K562 (cell line): ENCODE results near the gene POLG. TPM values are rescaled to one million over a fixed set of nuclear protein-coding genes. Genes with fewer than 3 reads are reported as not detected.

Experiments used
- ATAC-seq: fragments of 200-7000 bp; cut with Tn5 transposase; 3 replicates; pipeline ENCODE4 v1.9.1; 2020; ENCODE audit warnings: moderate library complexity
- BruUV-seq: library from RNA; stranded (reverse); fragments of 400-500 nt; replicated peaks from 2 replicates; lab custom pipeline; 2021; lab: Mats Ljungman, UMichigan
- CTCF ChIA-PET: fragments of 300-600 bp; formaldehyde crosslinking; extraction: SDS; loops from one replicate; lab custom pipeline; 2021; ENCODE audit warnings: low intra/inter-chr PET ratio; lab: Yijun Ruan, JAX
- POLR2A ChIA-PET: fragments of 300-600, 350-650 bp; sonication (Branson Sonifier 250); formaldehyde crosslinking; extraction: SDS; loops from one replicate; lab custom pipeline; 2021; ENCODE audit warnings: antibody characterized with exemption, inconsistent platforms; lab: Yijun Ruan, JAX
- DNase-seq, 4 experiments: peaks; one replicate each; pipeline versions ENCODE4 v3.0.0 to v3.0.0-alpha.2; 2011 to 2018; ENCODE audit warnings: low spot score in 3 of 4, mixed read lengths in 3 of 4; ENCODE audit errors: extremely low read depth in 1 of 4
- FAIRE-seq: peaks from 2 replicates; lab custom pipeline; 2011; peaks lifted over from hg19 to GRCh38; lab: Jason Lieb, UNC
- H2AFZ ChIP-seq: 2 replicates; pipeline ENCODE4 v1.6.0; 2011; ENCODE audit warnings: low read depth, low read length, control low read depth, inconsistent platforms
- H3K27ac ChIP-seq: fragments of 200-600 bp; 3 replicates; pipeline ENCODE4 v1.8.0; 2011; ENCODE audit warnings: low read depth, mild to moderate bottlenecking, control low read depth, inconsistent platforms, low read length, moderate library complexity, mixed read lengths; ENCODE audit errors: extremely low read depth
- H3K27me3 ChIP-seq, 2 experiments: fragments of 300-600 bp in 1 of 2; 2 replicates in 1 of 2; 3 replicates in 1 of 2; pipeline versions ENCODE4 v1.6.0 to v1.8.0; 2011; ENCODE audit warnings: inconsistent platforms in 2 of 2, low read length in 2 of 2, mild to moderate bottlenecking in 1 of 2, mixed read lengths in 1 of 2, moderate library complexity in 1 of 2; ENCODE audit not compliant: control insufficient read depth in 2 of 2, insufficient read depth in 2 of 2
- H3K36me3 ChIP-seq: fragments of 300-600 bp; 3 replicates; pipeline ENCODE4 v1.8.0; 2011; ENCODE audit warnings: mild to moderate bottlenecking, low read length, inconsistent platforms; ENCODE audit not compliant: control insufficient read depth, insufficient read depth
- H3K4me1 ChIP-seq, 2 experiments: fragments of 200-600 bp in 1 of 2; replicated peaks in 1 of 2; 2 replicates in 1 of 2; 3 replicates in 1 of 2; pipeline versions ENCODE4 v1.5.1 to v1.8.0; 2011; ENCODE audit warnings: inconsistent platforms in 2 of 2, low read length in 2 of 2, mild to moderate bottlenecking in 1 of 2, mixed read lengths in 1 of 2, moderate library complexity in 1 of 2; ENCODE audit not compliant: control insufficient read depth in 2 of 2, insufficient read depth in 2 of 2
- H3K4me2 ChIP-seq: 2 replicates; pipeline ENCODE4 v1.6.1; 2011; ENCODE audit warnings: low read length, control low read depth, inconsistent platforms, mixed read lengths; ENCODE audit not compliant: insufficient read depth
- H3K4me3 ChIP-seq: fragments of 200-600 bp; sonication (generic), shearing (Covaris generic); 2 replicates; pipeline ENCODE4 v1.5.1; 2016; ENCODE audit warnings: control low read depth, inconsistent platforms
- H3K79me2 ChIP-seq: fragments of 200-600 bp; 3 replicates; pipeline ENCODE4 v1.8.0; 2011; ENCODE audit warnings: low read length, inconsistent platforms; ENCODE audit not compliant: control insufficient read depth, insufficient read depth
- H3K9ac ChIP-seq, 2 experiments: 2 replicates each; pipeline versions ENCODE4 v1.6.0 to v1.6.1; 2011; ENCODE audit warnings: low read depth in 2 of 2, low read length in 2 of 2, control low read depth in 1 of 2, inconsistent platforms in 1 of 2, mild to moderate bottlenecking in 1 of 2, mixed read lengths in 1 of 2; ENCODE audit not compliant: insufficient read depth in 1 of 2
- H3K9me1 ChIP-seq: one replicate; pipeline ENCODE4 v1.6.0; 2011; ENCODE audit warnings: inconsistent platforms, mild to moderate bottlenecking, low read length, moderate library complexity; ENCODE audit not compliant: control insufficient read depth, insufficient read depth
- H3K9me3 ChIP-seq: replicated peaks from 2 replicates; pipeline ENCODE4 v1.5.1; 2011; ENCODE audit warnings: low read depth, low read length, inconsistent platforms; ENCODE audit not compliant: control insufficient read depth, insufficient read depth
- H4K20me1 ChIP-seq: replicated peaks from 2 replicates; pipeline ENCODE4 v1.6.1; 2011; ENCODE audit warnings: low read length, inconsistent platforms, mixed read lengths; ENCODE audit not compliant: control insufficient read depth, insufficient read depth
- HDAC6 ChIP-seq: IDR thresholded peaks from 2 replicates; pipeline ENCODE4 v1.6.1; 2012; ENCODE audit warnings: low read depth, mild to moderate bottlenecking, control low read depth, inconsistent platforms, low read length, moderate library complexity
- POLR2G ChIP-seq: fragments of 200-400 bp; formaldehyde crosslinking; IDR thresholded peaks from 2 replicates; pipeline ENCODE4 v1.6.1; 2017; ENCODE audit warnings: low read depth, mild to moderate bottlenecking, antibody characterized with exemption, low read length, moderate library complexity
- WGBS: fragments of 100-300 bp; shearing (Covaris generic); methylation state at CpG from one replicate; pipeline ENCODE4 v1.1.6; 2016; ENCODE audit warnings: low coverage, mixed read lengths; ENCODE audit not compliant: insufficient coverage; ENCODE audit errors: missing lambda C conversion rate; 5-methylcytosine and 5-hydroxymethylcytosine counted together
- in situ Hi-C: fragments of 300-500 bp; cut with MboI; formaldehyde crosslinking; loops from 4 replicates; pipeline ENCODE4 v1.15.0; 2018; ENCODE audit warnings: inconsistent platforms, mixed read lengths
- intact Hi-C: fragments of 100-400 bp; cut with micrococcal nuclease; formaldehyde crosslinking; loops from 2 replicates; pipeline ENCODE4 v1.14.2; 2022
- polyA plus RNA-seq, 8 experiments: library from polyadenylated mRNA; depleted of rRNA in 4 of 8; stranded (reverse) in 5 of 8; unstranded in 3 of 8; fragments of >200 nt; fragmentation: Nextera tagmentation in 2 of 8; fragmentation: Illumina TruSeq in 1 of 8; extraction: Ambion mirVana in 2 of 8; extraction: Trizol in 1 of 8; gene quantifications; 2 replicates each; pipeline versions ENCODE4 v1.2.1 to v1.2.3, GENCODE V29; 2011 to 2014; ENCODE audit warnings: inconsistent platforms in 1 of 8, missing spikeins in 1 of 8
- total RNA-seq, 7 experiments: library from RNA; depleted of rRNA in 6 of 7; stranded (reverse); fragments of >200 nt in 6 of 7; fragmentation: Illumina TruSeq in 2 of 7; extraction: Trizol in 2 of 7; gene quantifications; 2 replicates each; pipeline versions ENCODE4 v1.2.1 to v1.2.3, GENCODE V29; 2011 to 2021; ENCODE audit warnings: low replicate concordance in 1 of 7
- TF ChIP-seq, protein P1 (sequence below): fragments of 250-450 bp; sonication (Bioruptor Pico); IDR thresholded peaks from 2 replicates; pipeline ENCODE4 v1.4.0; 2020; ENCODE audit warnings: mild to moderate bottlenecking, moderate library complexity

Gene POLG
- total and polyA plus RNA-seq, 9 of the 15 experiments (the other 6 are each of a cell fraction or from before 2014, with no cell fraction given) = 15.2 to 83.8 (median 38.6) TPM

DNA sequence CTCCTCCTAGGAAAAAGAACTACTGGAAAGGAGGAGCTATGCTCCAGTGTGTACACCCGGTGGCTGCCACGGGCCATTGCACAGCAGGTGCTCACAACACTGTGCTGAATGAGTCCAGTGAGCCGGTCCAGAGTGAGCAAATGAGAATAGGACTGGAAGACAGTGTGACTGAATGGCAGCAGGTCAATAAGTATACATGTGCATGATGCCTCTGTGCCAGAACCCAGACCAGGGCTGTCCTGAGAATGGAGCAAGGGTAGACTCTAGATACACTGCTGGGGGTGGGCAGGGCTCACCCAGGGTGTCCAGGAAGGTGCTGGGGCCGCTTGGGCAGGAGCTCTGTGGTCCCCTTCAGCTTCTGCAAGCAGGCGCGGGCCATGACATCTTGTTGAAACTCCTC is 8.3 kb downstream of the POLG start (continued):
- no peak for TF ChIP-seq HDAC6

DNA sequence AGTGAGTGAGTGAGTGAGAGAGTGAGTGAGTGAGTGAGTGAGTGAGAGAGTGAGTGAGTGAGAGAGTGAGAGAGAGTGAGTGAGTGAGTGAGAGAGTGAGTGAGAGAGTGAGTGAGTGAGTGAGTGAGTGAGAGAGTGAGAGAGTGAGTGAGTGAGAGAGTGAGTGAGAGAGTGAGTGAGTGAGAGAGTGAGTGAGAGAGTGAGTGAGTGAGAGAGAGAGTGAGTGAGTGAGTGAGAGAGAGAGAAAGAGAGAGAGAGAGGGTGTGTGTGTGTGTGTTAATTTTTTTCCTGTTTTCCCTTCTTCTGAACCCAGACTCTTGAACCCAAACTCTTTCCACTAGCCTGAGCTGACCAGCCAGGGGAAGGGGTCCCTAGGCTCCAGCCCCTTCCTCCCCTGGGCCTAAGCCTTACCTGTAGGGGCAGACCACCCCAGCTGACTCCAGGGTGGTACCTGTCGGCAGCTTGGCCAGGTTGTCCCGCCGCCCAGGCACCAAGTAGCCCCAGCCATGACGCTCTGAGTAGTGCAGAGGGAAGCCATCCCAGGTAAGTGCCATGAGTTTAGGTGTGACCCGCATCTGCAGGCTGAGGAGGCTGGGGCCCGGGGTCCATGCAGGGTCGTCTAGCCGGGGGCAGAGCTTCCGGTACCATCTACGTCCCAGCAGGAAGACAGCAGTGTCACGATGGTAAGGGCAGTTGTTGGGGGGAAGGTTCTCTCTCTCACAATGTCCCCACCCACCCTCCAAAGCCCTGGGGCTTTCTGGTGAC is 9.4 kb downstream of the POLG start:
- Histone ChIP-seq H3K9ac (no peak overlapping the region), H3K79me2 (0 out of 3 replicates have a peak, but pooled peaks cover 5% of the 10 kb centered on the region), H3K9me3 (no peaks in the 10 kb centered on the region), H4K20me1 (peaks cover 2% of the 10 kb centered on the region; the same call in 1 of the 2 replicates), H3K4me3 (no peak overlapping the region), H2AFZ (no peak overlapping the region), H3K27ac (no peak overlapping the region), H3K36me3 (peaks cover 100% of the 10 kb centered on the region), H3K27me3 (no peaks in the 10 kb centered on the region), H3K4me1 (peaks cover 0 to 6% of the 10 kb centered on the region in 2 experiments; a peak in 1 of 5 replicates), H3K4me2 (no peak overlapping the region), H3K9me1 (no peaks in the 10 kb centered on the region)
- intact Hi-C loops = no loop called here
- no peak for DNase-seq
- BruUV-seq = no TSS peak
- POLR2A ChIA-PET = interaction anchor here (0.9 to 2.7 kb wide), 6 partner anchors 8 to 79 kb away, joined by 3 to 25 read pairs (median 4); partner anchors contain the start of gene POLG
- no peak for ATAC-seq
- no peak for FAIRE-seq
- in situ Hi-C loops = no loop called here
- TF ChIP-seq, protein P1, sequence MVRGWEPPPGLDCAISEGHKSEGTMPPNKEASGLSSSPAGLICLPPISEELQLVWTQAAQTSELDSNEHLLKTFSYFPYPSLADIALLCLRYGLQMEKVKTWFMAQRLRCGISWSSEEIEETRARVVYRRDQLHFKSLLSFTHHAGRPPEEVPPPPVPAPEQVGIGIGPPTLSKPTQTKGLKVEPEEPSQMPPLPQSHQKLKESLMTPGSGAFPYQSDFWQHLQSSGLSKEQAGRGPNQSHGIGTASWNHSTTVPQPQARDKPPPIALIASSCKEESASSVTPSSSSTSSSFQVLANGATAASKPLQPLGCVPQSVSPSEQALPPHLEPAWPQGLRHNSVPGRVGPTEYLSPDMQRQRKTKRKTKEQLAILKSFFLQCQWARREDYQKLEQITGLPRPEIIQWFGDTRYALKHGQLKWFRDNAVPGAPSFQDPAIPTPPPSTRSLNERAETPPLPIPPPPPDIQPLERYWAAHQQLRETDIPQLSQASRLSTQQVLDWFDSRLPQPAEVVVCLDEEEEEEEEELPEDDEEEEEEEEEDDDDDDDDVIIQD = no peak
- TF ChIP-seq POLR2G = 0 out of 2 replicates have a peak, but pooled peaks have one; percentile 43
- CTCF ChIA-PET = no interaction called here
- 92% methylated on average over 11 of the region's 11 CpGs for WGBS
